Brain microvascular endothelial cell (primary cell): ENCODE data around the gene CBX3.
"Not testable (repeated sequence)": the region's sequence is repeated elsewhere in the genome, so short reads cannot be mapped to it uniquely, and the experiment has no call there.

Experiments
- DNase-seq: peaks from one replicate; pipeline ENCODE4 v3.0.0-alpha.2; 2020
- H3K27ac ChIP-seq: fragments of 250-450 bp; sonication (Bioruptor Pico); 2 replicates; pipeline ENCODE4 v1.5.1; 2020; ENCODE audit warnings: mild to moderate bottlenecking, moderate library complexity
- H3K27me3 ChIP-seq: fragments of 250-450 bp; sonication (Bioruptor Pico); replicated peaks from 2 replicates; pipeline ENCODE4 v1.5.1; 2020; ENCODE audit warnings: mild to moderate bottlenecking
- H3K36me3 ChIP-seq: fragments of 250-450 bp; sonication (Bioruptor Pico); replicated peaks from 2 replicates; pipeline ENCODE4 v1.5.1; 2020; ENCODE audit warnings: mild to moderate bottlenecking
- H3K4me3 ChIP-seq: 2 replicates; pipeline ENCODE4 v1.5.1; 2011; ENCODE audit warnings: low read depth, mild to moderate bottlenecking, control low read depth, low read length, moderate library complexity
- CTCF ChIP-seq: IDR thresholded peaks from 2 replicates; pipeline ENCODE4 v1.5.1; 2011; ENCODE audit warnings: low read depth, mild to moderate bottlenecking, moderate library complexity, low read length, control low read depth, inconsistent platforms; ENCODE audit errors: missing control alignments
- in situ Hi-C: cut with HindIII; loops from 2 replicates; pipeline ENCODE4 v1.10.0; 2017; ENCODE audit warnings: low sequenced_read_pairs, low pct_ligation_motif_present

Gene CBX3

GRCh38 chr7:26182283-26182682, 19.3 kb upstream of the CBX3 start:
- no peak for TF ChIP-seq CTCF
- H3K27ac ChIP-seq: no peak overlapping the region
- no peaks in the 10 kb centered on the region for H3K27me3 ChIP-seq
- H3K36me3 ChIP-seq: no peaks in the 10 kb centered on the region
- no peak overlapping the region for H3K4me3 ChIP-seq
- in situ Hi-C loops: no loop called here
- no peak for DNase-seq

DNA sequence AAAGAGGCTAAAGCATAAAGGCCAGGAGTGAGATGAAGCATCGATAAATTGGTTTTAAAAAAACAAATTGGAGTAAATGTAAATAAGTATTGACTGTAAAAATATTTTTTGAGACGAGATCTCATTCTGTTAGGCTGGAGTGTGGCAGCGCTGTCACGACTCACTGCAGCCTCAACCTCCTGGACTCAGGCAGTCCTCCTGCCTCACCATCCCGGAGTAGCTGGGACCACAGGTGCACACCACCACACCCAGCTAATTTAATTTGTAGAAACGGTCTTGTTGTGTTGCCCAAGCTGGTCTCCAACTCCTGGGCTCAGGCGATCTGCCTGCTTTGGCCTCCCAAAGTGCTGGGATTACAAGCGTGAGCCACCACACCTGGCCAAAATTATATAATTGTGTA, 18.8 kb upstream of the CBX3 start:
- DNase-seq: no peak
- TF ChIP-seq CTCF: no peak
- Histone ChIP-seq H3K36me3 (peaks cover 2% of the 10 kb centered on the region), H3K27ac (no peak overlapping the region), H3K4me3 (no peak overlapping the region), H3K27me3 (no peaks in the 10 kb centered on the region)
- in situ Hi-C loops: no loop called here

GRCh38 chr7:26183545-26184280, 17.8 kb upstream of the CBX3 start:
- TF ChIP-seq CTCF: no peak
- no peak overlapping the region for H3K4me3 ChIP-seq
- no peaks in the 10 kb centered on the region for H3K27me3 ChIP-seq
- no peak overlapping the region for H3K27ac ChIP-seq
- no peak for DNase-seq
- in situ Hi-C loops: no loop called here
- peaks cover 11% of the 10 kb centered on the region for H3K36me3 ChIP-seq

GRCh38 chr7:26184281-26185101, 17.1 kb upstream of the CBX3 start:
- H3K27ac ChIP-seq, in situ Hi-C loops, H3K27me3 ChIP-seq, H3K4me3 ChIP-seq, DNase-seq: not testable (repeated sequence)
- peaks cover 19% of the 10 kb centered on the region for H3K36me3 ChIP-seq

DNA sequence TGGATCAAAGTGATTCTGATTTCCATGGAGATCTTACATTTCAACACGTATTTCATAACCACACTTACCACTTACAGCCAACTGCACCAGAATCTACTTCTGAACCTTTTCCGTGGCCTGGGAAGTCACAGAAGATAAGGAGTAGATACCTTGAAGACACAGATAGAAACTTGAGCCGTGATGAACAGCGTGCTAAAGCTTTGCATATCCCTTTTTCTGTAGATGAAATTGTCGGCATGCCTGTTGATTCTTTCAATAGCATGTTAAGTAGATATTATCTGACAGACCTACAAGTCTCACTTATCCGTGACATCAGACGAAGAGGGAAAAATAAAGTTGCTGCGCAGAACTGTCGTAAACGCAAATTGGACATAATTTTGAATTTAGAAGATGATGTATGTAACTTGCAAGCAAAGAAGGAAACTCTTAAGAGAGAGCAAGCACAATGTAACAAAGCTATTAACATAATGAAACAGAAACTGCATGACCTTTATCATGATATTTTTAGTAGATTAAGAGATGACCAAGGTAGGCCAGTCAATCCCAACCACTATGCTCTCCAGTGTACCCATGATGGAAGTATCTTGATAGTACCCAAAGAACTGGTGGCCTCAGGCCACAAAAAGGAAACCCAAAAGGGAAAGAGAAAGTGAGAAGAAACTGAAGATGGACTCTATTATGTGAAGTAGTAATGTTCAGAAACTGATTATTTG, 16.3 kb upstream of the CBX3 start:
- no peak overlapping the region for H3K4me3 ChIP-seq
- no peak overlapping the region for H3K27ac ChIP-seq
- no peak for DNase-seq
- no peaks in the 10 kb centered on the region for H3K27me3 ChIP-seq
- TF ChIP-seq CTCF: no peak
- in situ Hi-C loops: no loop called here
- H3K36me3 ChIP-seq: peaks cover 25% of the 10 kb centered on the region

- in situ Hi-C loops: no loop called here
- Histone ChIP-seq H3K4me3 (no peak overlapping the region), H3K27ac (no peak overlapping the region), H3K36me3 (peaks cover 30% of the 10 kb centered on the region), H3K27me3 (no peaks in the 10 kb centered on the region)
- DNase-seq: no peak
- no peak for TF ChIP-seq CTCF
Measured at GRCh38 chr7:26185844-26186180, 15.7 kb upstream of the CBX3 start.
